IPS DF 6.9 (cell line): ENCODE measurements around the gene MT1F.

Experiments used
- DNase-seq: peaks from one replicate; pipeline ENCODE4 v3.0.0-alpha.2; 2013; ENCODE audit warnings: low read depth, low spot score
- H3K27ac ChIP-seq: one replicate; pipeline ENCODE4 v1.5.1; 2013; ENCODE audit warnings: low read length, control low read depth
- H3K27me3 ChIP-seq: 2 replicates; pipeline ENCODE4 v1.6.1; 2013; ENCODE audit warnings: mild to moderate bottlenecking, low read length; ENCODE audit not compliant: control insufficient read depth, insufficient read depth
- H3K36me3 ChIP-seq: 2 replicates; pipeline ENCODE4 v1.6.1; 2013; ENCODE audit warnings: low read length; ENCODE audit not compliant: control insufficient read depth, insufficient read depth
- H3K4me1 ChIP-seq: 2 replicates; pipeline ENCODE4 v1.6.1; 2013; ENCODE audit warnings: low read length; ENCODE audit not compliant: control insufficient read depth, insufficient read depth
- H3K4me3 ChIP-seq: 2 replicates; pipeline ENCODE4 v1.5.1; 2013; ENCODE audit warnings: mild to moderate bottlenecking, low read length
- H3K9me3 ChIP-seq: 2 replicates; pipeline ENCODE4 v1.6.1; 2013; ENCODE audit warnings: low read length, inconsistent platforms; ENCODE audit not compliant: control insufficient read depth, insufficient read depth
- WGBS: extraction: QIAGEN DNeasy Blood & Tissue Kit; methylation state at CpG from one replicate; pipeline ENCODE4 v1.1.7; 2013; ENCODE audit warnings: mixed read lengths, missing lambda C conversion rate; ENCODE audit not compliant: insufficient read length, insufficient coverage; 5-methylcytosine and 5-hydroxymethylcytosine counted together

The MT1F gene

GRCh38 chr16:56625943-56626654, 31.7 kb upstream of the MT1F start:
- peaks cover 3% of the 10 kb centered on the region for H3K4me1 ChIP-seq
- H3K27ac ChIP-seq, result no peak overlapping the region
- no peaks in the 10 kb centered on the region for H3K36me3 ChIP-seq
- H3K4me3 ChIP-seq, result no peak overlapping the region; the same call in 1 of the 2 replicates
- H3K27me3 ChIP-seq, result peaks cover 68% of the 10 kb centered on the region
- WGBS, result no CpG with 5 or more reads among the region's 16 CpGs
- no peak for DNase-seq
- H3K9me3 ChIP-seq, result no peaks in the 10 kb centered on the region

GRCh38 chr16:56626685-56627084, 31.1 kb upstream of the MT1F start:
- DNase-seq, result no peak
- peaks cover 74% of the 10 kb centered on the region for H3K27me3 ChIP-seq
- H3K4me3 ChIP-seq, result no peak overlapping the region
- H3K27ac ChIP-seq, result no peak overlapping the region
- H3K4me1 ChIP-seq, result peaks cover 3% of the 10 kb centered on the region
- no peaks in the 10 kb centered on the region for H3K36me3 ChIP-seq
- H3K9me3 ChIP-seq, result no peaks in the 10 kb centered on the region
- no CpG with 5 or more reads among the region's 7 CpGs for WGBS

GRCh38 chr16:56628486-56629350, 29.0 kb upstream of the MT1F start:
- H3K9me3 ChIP-seq, result no peaks in the 10 kb centered on the region
- no peak overlapping the region for H3K4me3 ChIP-seq
- H3K27ac ChIP-seq, result no peak overlapping the region
- no CpG with 5 or more reads among the region's 9 CpGs for WGBS
- DNase-seq, result no peak
- H3K36me3 ChIP-seq, result no peaks in the 10 kb centered on the region
- peaks cover 3% of the 10 kb centered on the region for H3K4me1 ChIP-seq
- H3K27me3 ChIP-seq, result peaks cover 85% of the 10 kb centered on the region

GRCh38 chr16:56629531-56629930, 28.2 kb upstream of the MT1F start:
- Histone ChIP-seq H3K36me3 (no peaks in the 10 kb centered on the region), H3K9me3 (no peaks in the 10 kb centered on the region), H3K4me1 (peaks cover 3% of the 10 kb centered on the region), H3K27me3 (peaks cover 88% of the 10 kb centered on the region), H3K4me3 (no peak overlapping the region), H3K27ac (no peak overlapping the region)
- no peak for DNase-seq
- no CpG with 5 or more reads among the region's 3 CpGs for WGBS

- WGBS, result no CpG with 5 or more reads among the region's 3 CpGs
- Histone ChIP-seq H3K9me3 (no peaks in the 10 kb centered on the region), H3K36me3 (no peaks in the 10 kb centered on the region), H3K27me3 (peaks cover 88% of the 10 kb centered on the region), H3K4me3 (no peak overlapping the region), H3K4me1 (peaks cover under 1% of the 10 kb centered on the region), H3K27ac (no peak overlapping the region)
- DNase-seq, result no peak
Observed at GRCh38 chr16:56630134-56630533, 27.6 kb upstream of the MT1F start.

- no peak for DNase-seq
- Histone ChIP-seq H3K36me3 (no peaks in the 10 kb centered on the region; the same call in 1 of the 2 replicates), H3K4me3 (no peak overlapping the region), H3K27ac (no peak overlapping the region), H3K27me3 (peaks cover 89% of the 10 kb centered on the region), H3K4me1 (peaks cover 2% of the 10 kb centered on the region), H3K9me3 (no peaks in the 10 kb centered on the region)
- WGBS, result no CpG with 5 or more reads among the region's 10 CpGs
Observed at GRCh38 chr16:56631197-56631596, 26.6 kb upstream of the MT1F start.

GRCh38 chr16:56631832-56632155, 26.0 kb upstream of the MT1F start:
- H3K27me3 ChIP-seq, result peaks cover 89% of the 10 kb centered on the region
- WGBS, result no CpG with 5 or more reads among the region's 14 CpGs
- no peak overlapping the region for H3K27ac ChIP-seq
- DNase-seq, result no peak
- H3K4me3 ChIP-seq, result peak overlapping the region; percentile 7; the same call in 1 of the 2 replicates
- peaks cover 2% of the 10 kb centered on the region; the same call in 1 of the 2 replicates for H3K4me1 ChIP-seq
- no peaks in the 10 kb centered on the region for H3K9me3 ChIP-seq
- H3K36me3 ChIP-seq, result no peaks in the 10 kb centered on the region; the same call in 1 of the 2 replicates

GRCh38 chr16:56632156-56632847, 25.5 kb upstream of the MT1F start, which contains the start of gene MT1M:
Gene MT1M (plus strand): TSS chr16:56632659. CDS start chr16:56632732, 73 bp downstream.
- Histone ChIP-seq H3K4me3 (peak within 1 kb of the TSS; percentile 7; the same call in 1 of the 2 replicates), H3K27me3 (peaks cover 89% of the 10 kb centered on the region), H3K9me3 (no peaks in the 10 kb centered on the region), H3K27ac (no peak within 1 kb of the TSS), H3K4me1 (peaks cover 2% of the 10 kb centered on the region; the same call in 1 of the 2 replicates), H3K36me3 (no peaks in the 10 kb centered on the region; the same call in 1 of the 2 replicates)
- no CpG with 5 or more reads among the region's 61 CpGs for WGBS
- no peak for DNase-seq

- WGBS, result no CpG with 5 or more reads among the region's 6 CpGs
- DNase-seq, result no peak
- H3K4me3 ChIP-seq, result no peak overlapping the region
- peaks cover 2% of the 10 kb centered on the region; the same call in 1 of the 2 replicates for H3K4me1 ChIP-seq
- no peaks in the 10 kb centered on the region for H3K9me3 ChIP-seq
- peaks cover 95% of the 10 kb centered on the region for H3K27me3 ChIP-seq
- H3K36me3 ChIP-seq, result no peaks in the 10 kb centered on the region; the same call in 1 of the 2 replicates
- no peak overlapping the region for H3K27ac ChIP-seq
Observed at GRCh38 chr16:56632848-56633365, 24.9 kb upstream of the MT1F start.

GRCh38 chr16:56633535-56633934, 24.2 kb upstream of the MT1F start:
- H3K27ac ChIP-seq, result no peak overlapping the region
- peaks cover 2% of the 10 kb centered on the region; the same call in 1 of the 2 replicates for H3K4me1 ChIP-seq
- H3K9me3 ChIP-seq, result no peaks in the 10 kb centered on the region
- DNase-seq, result no peak
- H3K4me3 ChIP-seq, result no peak overlapping the region
- H3K27me3 ChIP-seq, result peaks cover 99% of the 10 kb centered on the region
- no CpG with 5 or more reads among the region's 7 CpGs for WGBS
- H3K36me3 ChIP-seq, result no peaks in the 10 kb centered on the region; the same call in 1 of the 2 replicates
